ENCODE measurements around the gene RUVBL2. TPM values are rescaled to one million over a fixed set of nuclear protein-coding genes. Genes with fewer than 3 reads are reported as not detected.

Gene RUVBL2
- total RNA-seq, 1 experiment from 2014 or later: 270 TPM

DNA sequence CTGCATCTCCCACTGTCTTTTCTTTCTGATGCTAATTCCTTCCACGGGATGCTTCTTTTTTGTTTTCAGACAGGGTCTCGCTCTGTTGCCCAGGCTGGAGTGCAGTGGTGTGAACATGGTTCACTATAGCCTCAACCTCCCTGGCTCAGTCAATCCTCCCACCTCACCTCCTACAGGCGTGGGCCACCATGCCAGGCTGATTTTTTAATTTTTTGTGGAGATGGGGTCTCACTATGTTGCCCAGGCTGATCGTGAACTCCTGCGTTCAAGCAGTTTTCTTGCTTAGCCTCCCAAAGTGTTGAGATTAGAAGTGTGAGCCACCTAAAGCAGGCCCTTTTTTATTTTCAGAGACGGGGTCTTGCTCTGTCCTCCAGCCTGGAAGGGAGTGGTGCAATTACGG lies 5.4 kb upstream of the RUVBL2 start:
- Histone ChIP-seq H4K20me1 (ENCODE audit: insufficient read depth) (no peaks in the 10 kb centered on the region), H3K27me3 (ENCODE audit: insufficient read depth, low read length) (no peaks in the 10 kb centered on the region), H2AFZ (ENCODE audit: low read depth, low read length, poor library complexity, severe bottlenecking) (no peak overlapping the region), H3K4me1 (ENCODE audit: control insufficient read depth in 1 of 2, insufficient read depth in 2 of 2, low read length in 2 of 2) (peaks cover 6 to 11% of the 10 kb centered on the region in 2 experiments; a peak in 3 of 4 replicates), H3K9me3 (ENCODE audit: control insufficient read depth in 1 of 2, insufficient read depth in 1 of 2, low read depth in 1 of 2, low read length in 2 of 2) (no peaks in the 10 kb centered on the region), H3K27ac (ENCODE audit: low read depth, low read length) (no peak overlapping the region), H3K9me2 (ENCODE audit: insufficient read depth) (no peaks in the 10 kb centered on the region), H3K79me2 (ENCODE audit: insufficient read depth, low read length) (peaks cover 26% of the 10 kb centered on the region), H3K9ac (ENCODE audit: low read length) (no peak overlapping the region), H3K4me2 (ENCODE audit: low read length) (no peak overlapping the region), H3K36me3 (ENCODE audit: control insufficient read depth in 1 of 2, insufficient read depth in 2 of 2, low read length in 2 of 2) (peaks cover 14 to 17% of the 10 kb centered on the region in 2 experiments; a peak in 2 of 4 replicates), H3K4me3 (replicated peaks in 1 of 2; ENCODE audit: low read depth in 1 of 2, low read length in 2 of 2) (no peak overlapping the region)
- TF ChIP-seq, protein P1, sequence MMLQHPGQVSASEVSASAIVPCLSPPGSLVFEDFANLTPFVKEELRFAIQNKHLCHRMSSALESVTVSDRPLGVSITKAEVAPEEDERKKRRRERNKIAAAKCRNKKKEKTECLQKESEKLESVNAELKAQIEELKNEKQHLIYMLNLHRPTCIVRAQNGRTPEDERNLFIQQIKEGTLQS (IDR thresholded peaks at IDR 0.05): no peak
- no peak for TF ChIP-seq CBX3 (IDR thresholded peaks at IDR 0.05; ENCODE audit: low read depth)
- TF ChIP-seq CTCF (IDR thresholded peaks at IDR 0.05 in 2 of 3, conservative IDR thresholded peaks at IDR 0.05 in 1 of 3; ENCODE audit: borderline replicate concordance in 1 of 3, insufficient read depth in 1 of 3, low read depth in 2 of 3, low read length in 2 of 3): no peak
- TF ChIP-seq TCF7L2 (IDR thresholded peaks at IDR 0.05; ENCODE audit: borderline replicate concordance, extremely low read depth, insufficient read depth, insufficient read length): no peak
- TF ChIP-seq SP1 (IDR thresholded peaks at IDR 0.05; ENCODE audit: low read depth): no peak
- TF ChIP-seq ZFX (IDR thresholded peaks at IDR 0.05): no peak
- no peak for TF ChIP-seq MAX (IDR thresholded peaks at IDR 0.05)
- TF ChIP-seq POLR2A (IDR thresholded peaks at IDR 0.05; ENCODE audit: borderline replicate concordance, extremely low read depth, insufficient read depth, insufficient read length): no peak
- TF ChIP-seq JUND (IDR thresholded peaks at IDR 0.05): no peak
- no peak for TF ChIP-seq EGR1 (IDR thresholded peaks at IDR 0.05; ENCODE audit: low read depth)
- TF ChIP-seq SRF (IDR thresholded peaks at IDR 0.05; ENCODE audit: low read depth): no peak
- TF ChIP-seq CEBPB (IDR thresholded peaks at IDR 0.05; ENCODE audit: low read depth): no peak
- no peak for TF ChIP-seq RAD21 (IDR thresholded peaks at IDR 0.05; ENCODE audit: low read depth)
- RAD21 ChIA-PET (ENCODE audit: low non-redundant PET in 1 of 2, low total read pairs in 2 of 2, uncharacterized antibody in 2 of 2, unreplicated experiment in 2 of 2): no interaction called here
- ATAC-seq: no peak
- intact Hi-C loops (cut with micrococcal nuclease): no loop called here
- CTCF ChIA-PET: interaction anchor here (1.6 kb wide), 1 partner anchor 9 kb away, joined by 3 read pairs; no protein-coding TSS in a partner anchor
- no TSS peak for BruUV-seq (replicated peaks)
- DNase-seq (ENCODE audit: low read depth, low spot score): no peak
- POLR2A ChIA-PET: no interaction called here
